Osteoblast (primary cell): ENCODE results near the gene TFE3. TPM values are rescaled to one million over a fixed set of nuclear protein-coding genes. Genes with fewer than 3 reads are reported as not detected.

Experiments
- DNase-seq: peaks from one replicate; pipeline ENCODE4 v3.0.0; 2011; ENCODE audit warnings: low spot score, mixed read lengths; ENCODE audit not compliant: insufficient read length; ENCODE audit errors: missing footprints
- H2AFZ ChIP-seq: 2 replicates; pipeline ENCODE4 v1.6.0; 2011; ENCODE audit warnings: mild to moderate bottlenecking, low read length
- H3K27ac ChIP-seq: 2 replicates; pipeline ENCODE4 v1.5.1; 2011; ENCODE audit warnings: mild to moderate bottlenecking, low read depth, low read length, moderate library complexity
- H3K27me3 ChIP-seq: 2 replicates; pipeline ENCODE4 v1.6.0; 2012; ENCODE audit warnings: mild to moderate bottlenecking, control low read depth, inconsistent platforms, low read length, moderate library complexity; ENCODE audit not compliant: insufficient read depth
- H3K36me3 ChIP-seq: 2 replicates; pipeline ENCODE4 v1.5.1; 2011; ENCODE audit warnings: mild to moderate bottlenecking, low read length, control low read depth, moderate library complexity; ENCODE audit not compliant: insufficient read depth
- H3K4me1 ChIP-seq: 2 replicates; pipeline ENCODE4 v1.5.1; 2011; ENCODE audit warnings: mild to moderate bottlenecking, low read length, control low read depth, moderate library complexity; ENCODE audit not compliant: insufficient read depth
- H3K4me2 ChIP-seq: 2 replicates; pipeline ENCODE4 v1.6.0; 2011; ENCODE audit warnings: mild to moderate bottlenecking, low read length; ENCODE audit not compliant: insufficient read depth
- H3K4me3 ChIP-seq: fragments of 200-600 bp; sonication (generic); 3 replicates; pipeline ENCODE4 v1.5.1; 2012; ENCODE audit warnings: mild to moderate bottlenecking, low read length, inconsistent platforms; ENCODE audit not compliant: insufficient read depth
- H3K79me2 ChIP-seq: 2 replicates; pipeline ENCODE4 v1.6.0; 2012; ENCODE audit warnings: mild to moderate bottlenecking, low read length, control low read depth, inconsistent platforms; ENCODE audit not compliant: insufficient read depth
- H3K9me3 ChIP-seq: 2 replicates; pipeline ENCODE4 v1.5.1; 2011; ENCODE audit warnings: low read depth, low read length, control low read depth
- H4K20me1 ChIP-seq: 2 replicates; pipeline ENCODE4 v1.6.0; 2012; ENCODE audit warnings: mild to moderate bottlenecking, low read length, control low read depth; ENCODE audit not compliant: insufficient read depth
- CTCF ChIP-seq: IDR thresholded peaks from 2 replicates; pipeline ENCODE4 v1.5.1; 2011; ENCODE audit warnings: mild to moderate bottlenecking, low read depth, low read length, moderate library complexity; ENCODE audit errors: extremely low read depth
- total RNA-seq: library from RNA; depleted of rRNA; stranded (reverse); fragments of >200 nt; gene quantifications from 2 replicates; pipeline ENCODE4 v1.2.3, GENCODE V29; 2012

The TFE3 gene
- total RNA-seq, 1 donor: 46.7 TPM

GRCh38 chrX:49073601-49074575 lies 30.7 kb upstream of the TFE3 start, which contains the start of gene PRAF2:
Gene PRAF2, minus strand, starts transcription at chrX:49074002. Its CDS starts 15 bp downstream, at chrX:49073987.
- H4K20me1 ChIP-seq: no peaks in the 10 kb centered on the region
- peaks cover 26% of the 10 kb centered on the region for H3K79me2 ChIP-seq
- DNase-seq: peak; percentile 99
- H3K4me3 ChIP-seq: peak within 1 kb of the TSS; percentile 86
- peaks cover 6% of the 10 kb centered on the region for H3K4me1 ChIP-seq
- peak within 1 kb of the TSS; percentile 80 for H3K4me2 ChIP-seq
- peaks cover 6% of the 10 kb centered on the region for H3K36me3 ChIP-seq
- no peaks in the 10 kb centered on the region for H3K9me3 ChIP-seq
- no peak for TF ChIP-seq CTCF
- H3K27me3 ChIP-seq: no peaks in the 10 kb centered on the region
- peak within 1 kb of the TSS; percentile 59 for H2AFZ ChIP-seq
- peak within 1 kb of the TSS; percentile 71 for H3K27ac ChIP-seq

DNA sequence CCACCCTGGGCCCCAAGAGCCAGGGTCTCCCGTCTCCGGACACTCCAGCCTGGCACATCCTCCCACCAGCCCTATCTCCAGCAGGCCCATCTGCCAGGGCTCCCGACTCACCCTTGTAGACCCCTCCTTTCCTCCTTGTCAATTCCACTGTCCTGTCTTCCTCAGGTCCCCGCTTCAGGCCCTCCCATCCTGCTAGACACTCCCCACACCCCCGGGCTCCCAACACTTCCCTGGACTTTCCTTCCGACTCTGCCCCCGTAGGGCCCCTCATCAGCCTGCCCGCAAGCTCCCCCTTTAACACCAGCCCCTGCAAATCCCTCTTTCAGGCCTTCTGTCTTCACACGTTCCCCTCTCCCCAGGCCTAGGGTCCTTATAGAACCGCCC lies 29.5 kb upstream of the TFE3 start:
- H4K20me1 ChIP-seq: no peaks in the 10 kb centered on the region
- no peak for TF ChIP-seq CTCF
- no peak overlapping the region for H2AFZ ChIP-seq
- no peaks in the 10 kb centered on the region for H3K27me3 ChIP-seq
- H3K4me1 ChIP-seq: peaks cover 6% of the 10 kb centered on the region
- H3K9me3 ChIP-seq: no peaks in the 10 kb centered on the region
- peak; percentile 92 for DNase-seq
- no peak overlapping the region for H3K27ac ChIP-seq
- H3K4me2 ChIP-seq: peak overlapping the region; percentile 80
- H3K4me3 ChIP-seq: peak overlapping the region; percentile 86
- H3K79me2 ChIP-seq: peaks cover 23% of the 10 kb centered on the region
- H3K36me3 ChIP-seq: peaks cover 5% of the 10 kb centered on the region

DNA sequence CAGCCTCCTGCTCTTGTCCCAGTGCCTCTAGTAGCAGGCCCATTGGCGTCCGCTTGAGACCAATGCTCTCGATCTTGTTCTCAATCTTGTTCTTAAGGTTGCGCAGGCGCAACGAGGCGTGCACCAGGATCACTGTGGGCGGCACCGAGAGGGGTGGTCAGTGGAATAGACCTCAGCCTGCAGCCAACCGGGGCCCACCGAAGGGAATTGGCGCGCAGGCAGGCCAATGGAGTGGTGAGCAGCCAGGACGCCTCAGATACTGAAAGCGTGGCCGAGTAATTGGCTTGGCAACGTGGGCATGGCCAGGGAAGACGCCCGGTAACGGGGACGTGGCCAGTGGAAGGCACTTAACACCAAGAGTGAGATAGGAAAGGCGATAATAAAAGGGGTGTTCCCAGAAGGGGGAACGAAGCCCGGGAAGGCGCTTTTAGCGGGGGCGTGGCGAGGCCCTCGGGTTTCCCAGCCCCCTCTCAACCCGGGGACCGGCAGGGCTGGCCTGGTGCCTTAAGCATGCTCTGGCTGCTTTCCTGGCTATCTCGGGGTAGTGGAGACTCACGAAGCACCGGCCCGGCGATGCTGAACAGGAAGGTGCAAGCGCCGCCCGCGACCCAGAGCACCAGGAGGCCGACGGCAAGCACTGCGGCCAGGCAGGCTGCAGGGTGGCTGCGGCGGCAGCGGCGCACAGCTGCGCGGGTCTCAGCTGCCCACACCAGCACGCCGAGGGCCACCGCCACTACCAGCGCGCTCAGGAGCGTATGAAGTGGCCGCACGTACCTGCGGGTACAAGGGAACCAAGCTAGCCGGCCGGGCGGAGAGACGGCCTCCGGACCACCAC lies 28.9 kb upstream of the TFE3 start:
- peaks cover 23% of the 10 kb centered on the region for H3K79me2 ChIP-seq
- H3K36me3 ChIP-seq: peaks cover 3% of the 10 kb centered on the region
- DNase-seq: peak; percentile 97
- H3K27ac ChIP-seq: no peak overlapping the region
- H3K4me1 ChIP-seq: peaks cover 6% of the 10 kb centered on the region
- peak overlapping the region; percentile 86 for H3K4me3 ChIP-seq
- TF ChIP-seq CTCF: no peak
- no peaks in the 10 kb centered on the region for H3K27me3 ChIP-seq
- H3K4me2 ChIP-seq: peak overlapping the region; percentile 80
- H4K20me1 ChIP-seq: no peaks in the 10 kb centered on the region
- no peak overlapping the region for H2AFZ ChIP-seq
- no peaks in the 10 kb centered on the region for H3K9me3 ChIP-seq
